ENCODE measurements around the gene USP49. TPM values are rescaled to one million over a fixed set of nuclear protein-coding genes. Genes with fewer than 3 reads are reported as not detected.

USP49 gene
- total RNA-seq, 1 experiment from 2014 or later = 10.7 TPM

DNA sequence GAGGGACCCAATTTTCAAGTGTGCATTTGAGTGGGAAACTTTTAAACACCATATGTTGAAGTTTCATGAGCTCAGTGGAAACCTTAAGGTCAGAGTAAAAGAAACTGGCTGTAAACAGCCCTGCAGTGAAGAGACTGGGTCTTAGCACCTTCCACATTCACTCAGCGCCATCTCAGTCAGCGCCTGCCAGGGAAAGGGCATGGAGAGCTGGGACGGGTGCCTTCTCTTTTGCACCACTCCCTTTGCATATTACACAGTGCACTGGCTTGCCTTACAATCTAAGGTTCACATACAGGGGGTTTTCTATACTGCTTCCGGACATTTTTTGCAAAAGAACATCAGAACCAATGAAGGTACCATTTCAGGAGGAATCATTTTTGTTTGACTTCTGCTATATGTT lies 103.2 kb downstream of the USP49 start:
- Histone ChIP-seq H3K9me2 (replicated peaks; ENCODE audit: insufficient read depth, low read length) (no peaks in the 10 kb centered on the region), H3K4me2 (ENCODE audit: low read depth, low read length, poor library complexity, severe bottlenecking) (no peak overlapping the region), H3K4me1 (ENCODE audit: low read length) (peaks cover 12% of the 10 kb centered on the region), H3K36me3 (ENCODE audit: insufficient read depth, low read length) (peaks cover 22% of the 10 kb centered on the region; the same call in 1 of the 2 replicates), H2AFZ (ENCODE audit: low read length) (no peak overlapping the region), H3K9ac (ENCODE audit: low read length) (no peak overlapping the region), H3K4me3 (ENCODE audit: low read length) (no peak overlapping the region), H4K20me1 (ENCODE audit: insufficient read depth, low read depth, low read length) (no peaks in the 10 kb centered on the region), H3K79me2 (ENCODE audit: low read length) (peaks cover 23% of the 10 kb centered on the region), H3K27ac (ENCODE audit: low read length) (no peak overlapping the region), H3K27me3 (ENCODE audit: low read length) (no peaks in the 10 kb centered on the region), H3K9me3 (ENCODE audit: low read length) (no peaks in the 10 kb centered on the region)
- no peak for DNase-seq

DNA sequence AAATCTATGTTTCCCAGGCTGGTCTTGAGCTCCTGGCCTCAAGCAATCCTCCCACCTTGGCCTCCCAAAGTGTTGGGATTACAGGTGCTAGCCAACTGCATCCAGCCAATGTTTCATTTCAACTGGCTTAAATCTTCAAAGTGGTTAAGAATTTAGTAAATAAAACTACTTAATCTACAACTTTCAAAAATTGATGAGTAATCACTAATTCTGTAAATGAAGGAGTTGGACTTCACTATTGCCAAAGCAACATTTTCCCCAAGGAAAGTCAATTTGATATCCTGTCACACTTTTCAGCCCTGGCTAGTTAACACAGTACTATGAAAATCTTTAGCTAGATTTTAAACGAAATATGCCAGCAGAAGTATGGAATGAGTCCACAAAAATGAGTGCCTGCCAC lies 103.9 kb downstream of the USP49 start:
- Histone ChIP-seq H3K79me2 (ENCODE audit: low read length) (peaks cover 23% of the 10 kb centered on the region), H3K36me3 (ENCODE audit: insufficient read depth, low read length) (peaks cover 22% of the 10 kb centered on the region; the same call in 1 of the 2 replicates), H3K27ac (ENCODE audit: low read length) (no peak overlapping the region)

GRCh38 chr6:41790045-41790444 lies 105.1 kb downstream of the USP49 start:
- Histone ChIP-seq H3K36me3 (ENCODE audit: insufficient read depth, low read length) (peaks cover 22% of the 10 kb centered on the region; the same call in 1 of the 2 replicates), H3K9ac (ENCODE audit: low read length) (no peak overlapping the region), H3K4me3 (ENCODE audit: low read length) (no peak overlapping the region), H2AFZ (ENCODE audit: low read length) (no peak overlapping the region), H3K4me2 (ENCODE audit: low read depth, low read length, poor library complexity, severe bottlenecking) (no peak overlapping the region), H3K27me3 (ENCODE audit: low read length) (no peaks in the 10 kb centered on the region), H3K79me2 (ENCODE audit: low read length) (peaks cover 23% of the 10 kb centered on the region), H3K27ac (ENCODE audit: low read length) (no peak overlapping the region), H3K9me2 (replicated peaks; ENCODE audit: insufficient read depth, low read length) (no peaks in the 10 kb centered on the region), H4K20me1 (ENCODE audit: insufficient read depth, low read depth, low read length) (peaks cover under 1% of the 10 kb centered on the region; the same call in 1 of the 2 replicates), H3K4me1 (ENCODE audit: low read length) (peaks cover 24% of the 10 kb centered on the region), H3K9me3 (ENCODE audit: low read length) (no peaks in the 10 kb centered on the region)
- no peak for DNase-seq

More for the DNA sequence above, 103.9 kb downstream of the USP49 start:
- no peaks in the 10 kb centered on the region for H4K20me1 ChIP-seq (ENCODE audit: insufficient read depth, low read depth, low read length)
- H3K4me2 ChIP-seq (ENCODE audit: low read depth, low read length, poor library complexity, severe bottlenecking) = no peak overlapping the region
- H3K4me1 ChIP-seq (ENCODE audit: low read length) = peaks cover 12% of the 10 kb centered on the region
- no peak overlapping the region for H3K9ac ChIP-seq (ENCODE audit: low read length)
- H3K9me2 ChIP-seq (replicated peaks; ENCODE audit: insufficient read depth, low read length) = no peaks in the 10 kb centered on the region
- no peak overlapping the region for H2AFZ ChIP-seq (ENCODE audit: low read length)
- no peak for DNase-seq
- H3K9me3 ChIP-seq (ENCODE audit: low read length) = no peaks in the 10 kb centered on the region
- no peak overlapping the region for H3K4me3 ChIP-seq (ENCODE audit: low read length)
- no peaks in the 10 kb centered on the region for H3K27me3 ChIP-seq (ENCODE audit: low read length)

- peaks cover 22% of the 10 kb centered on the region; the same call in 1 of the 2 replicates for H3K36me3 ChIP-seq (ENCODE audit: insufficient read depth, low read length)
- no peaks in the 10 kb centered on the region for H3K27me3 ChIP-seq (ENCODE audit: low read length)
- H3K27ac ChIP-seq (ENCODE audit: low read length) = no peak overlapping the region
- H3K9me3 ChIP-seq (ENCODE audit: low read length) = no peaks in the 10 kb centered on the region
- H3K4me3 ChIP-seq (ENCODE audit: low read length) = peak overlapping the region; percentile 81; the same call in 1 of the 2 replicates
- H2AFZ ChIP-seq (ENCODE audit: low read length) = no peak overlapping the region
- no peak for DNase-seq
- H3K79me2 ChIP-seq (ENCODE audit: low read length) = peaks cover 23% of the 10 kb centered on the region
- H4K20me1 ChIP-seq (ENCODE audit: insufficient read depth, low read depth, low read length) = peaks cover 5% of the 10 kb centered on the region; the same call in 1 of the 2 replicates
- peak overlapping the region; percentile 68 for H3K4me2 ChIP-seq (ENCODE audit: low read depth, low read length, poor library complexity, severe bottlenecking)
- peaks cover 31% of the 10 kb centered on the region for H3K4me1 ChIP-seq (ENCODE audit: low read length)
- H3K9ac ChIP-seq (ENCODE audit: low read length) = peak overlapping the region; percentile 10; the same call in 1 of the 2 replicates
- no peaks in the 10 kb centered on the region for H3K9me2 ChIP-seq (replicated peaks; ENCODE audit: insufficient read depth, low read length)
Measured at GRCh38 chr6:41789390-41789724, 105.8 kb downstream of the USP49 start.

DNA sequence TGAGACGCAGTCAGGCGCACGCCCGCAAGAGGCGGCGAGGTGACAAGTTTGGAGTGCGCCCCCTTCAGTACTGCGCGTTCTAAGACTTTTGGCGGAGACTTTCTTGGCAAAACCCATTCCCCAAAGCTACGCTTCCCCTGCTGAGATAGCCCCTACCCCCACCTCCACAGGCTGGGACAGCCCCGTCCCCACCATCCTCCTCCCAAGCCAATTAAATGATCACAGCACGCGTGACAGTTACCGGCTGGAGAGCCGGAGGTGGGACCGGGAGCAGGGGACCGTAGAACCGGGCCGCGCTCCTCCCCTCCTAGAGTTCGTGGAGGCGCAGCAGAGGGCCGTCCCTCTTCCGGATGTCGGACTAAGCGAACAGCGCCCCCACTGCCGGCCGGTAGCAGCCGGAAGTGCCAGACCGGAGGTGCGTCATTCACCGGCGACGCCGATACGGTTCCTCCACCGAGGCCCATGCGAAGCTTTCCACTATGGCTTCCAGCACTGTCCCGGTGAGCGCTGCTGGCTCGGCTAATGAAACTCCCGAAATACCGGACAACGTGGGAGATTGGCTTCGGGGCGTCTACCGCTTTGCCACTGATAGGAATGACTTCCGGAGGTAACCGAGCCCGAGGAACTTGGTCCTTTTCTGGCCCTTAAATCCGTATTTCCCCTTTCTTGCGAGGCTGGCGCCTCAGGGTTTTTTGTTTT lies 107.8 kb downstream of the USP49 start, which contains the start of gene TOMM6:
TSS of gene TOMM6 (plus strand) at position 476 of the 699 bp plus-strand sequence. CDS start at position 480, 4 bp downstream.
- H3K9me2 ChIP-seq (replicated peaks; ENCODE audit: insufficient read depth, low read length) = no peaks in the 10 kb centered on the region
- H3K36me3 ChIP-seq (ENCODE audit: insufficient read depth, low read length) = peaks cover 22% of the 10 kb centered on the region; the same call in 1 of the 2 replicates
- peak within 1 kb of the TSS; percentile 68 for H3K4me2 ChIP-seq (ENCODE audit: low read depth, low read length, poor library complexity, severe bottlenecking)
- peak within 1 kb of the TSS; percentile 89 for H3K9ac ChIP-seq (ENCODE audit: low read length)
- peak within 1 kb of the TSS; percentile 80 for H3K27ac ChIP-seq (ENCODE audit: low read length)
- H2AFZ ChIP-seq (ENCODE audit: low read length) = peak within 1 kb of the TSS; percentile 69; the same call in 1 of the 2 replicates
- DNase-seq = peak; percentile 99
- peak within 1 kb of the TSS; percentile 81 for H3K4me3 ChIP-seq (ENCODE audit: low read length)
- peaks cover 5% of the 10 kb centered on the region; the same call in 1 of the 2 replicates for H4K20me1 ChIP-seq (ENCODE audit: insufficient read depth, low read depth, low read length)
- H3K4me1 ChIP-seq (ENCODE audit: low read length) = peaks cover 33% of the 10 kb centered on the region
- no peaks in the 10 kb centered on the region for H3K27me3 ChIP-seq (ENCODE audit: low read length)
- H3K79me2 ChIP-seq (ENCODE audit: low read length) = peaks cover 23% of the 10 kb centered on the region
- H3K9me3 ChIP-seq (ENCODE audit: low read length) = no peaks in the 10 kb centered on the region

- peak; percentile 95 for DNase-seq
- peak overlapping the region; percentile 89 for H3K9ac ChIP-seq (ENCODE audit: low read length)
- peak overlapping the region; percentile 81 for H3K4me3 ChIP-seq (ENCODE audit: low read length)
- peak overlapping the region; percentile 80 for H3K27ac ChIP-seq (ENCODE audit: low read length)
- H3K4me2 ChIP-seq (ENCODE audit: low read depth, low read length, poor library complexity, severe bottlenecking) = peak overlapping the region; percentile 68
- H3K9me3 ChIP-seq (ENCODE audit: low read length) = no peaks in the 10 kb centered on the region
- peak overlapping the region; percentile 69; the same call in 1 of the 2 replicates for H2AFZ ChIP-seq (ENCODE audit: low read length)
- no peaks in the 10 kb centered on the region for H3K9me2 ChIP-seq (replicated peaks; ENCODE audit: insufficient read depth, low read length)
- no peaks in the 10 kb centered on the region for H3K27me3 ChIP-seq (ENCODE audit: low read length)
- peaks cover 33% of the 10 kb centered on the region for H3K4me1 ChIP-seq (ENCODE audit: low read length)
- H3K79me2 ChIP-seq (ENCODE audit: low read length) = peaks cover 23% of the 10 kb centered on the region
- H3K36me3 ChIP-seq (ENCODE audit: insufficient read depth, low read length) = peaks cover 22% of the 10 kb centered on the region; the same call in 1 of the 2 replicates
- H4K20me1 ChIP-seq (ENCODE audit: insufficient read depth, low read depth, low read length) = peaks cover 5% of the 10 kb centered on the region; the same call in 1 of the 2 replicates
Measured at GRCh38 chr6:41786451-41787218, 108.5 kb downstream of the USP49 start.

- H2AFZ ChIP-seq (ENCODE audit: low read length) = 0 out of 2 replicates have a peak overlapping the region, but pooled peaks have one; percentile 16
Measured at GRCh38 chr6:41785689-41786450, 109.3 kb downstream of the USP49 start.

More at GRCh38 chr6:41785689-41786450, 109.3 kb downstream of the USP49 start:
- H3K27me3 ChIP-seq (ENCODE audit: low read length) = no peaks in the 10 kb centered on the region
- H3K36me3 ChIP-seq (ENCODE audit: insufficient read depth, low read length) = peaks cover 21% of the 10 kb centered on the region; the same call in 1 of the 2 replicates
- no peaks in the 10 kb centered on the region for H3K9me2 ChIP-seq (replicated peaks; ENCODE audit: insufficient read depth, low read length)
- DNase-seq = no peak
- H3K9ac ChIP-seq (ENCODE audit: low read length) = peak overlapping the region; percentile 89
- peaks cover 23% of the 10 kb centered on the region for H3K79me2 ChIP-seq (ENCODE audit: low read length)
- H3K27ac ChIP-seq (ENCODE audit: low read length) = no peak overlapping the region
- no peaks in the 10 kb centered on the region for H3K9me3 ChIP-seq (ENCODE audit: low read length)
- peak overlapping the region; percentile 68 for H3K4me2 ChIP-seq (ENCODE audit: low read depth, low read length, poor library complexity, severe bottlenecking)
- peak overlapping the region; percentile 81 for H3K4me3 ChIP-seq (ENCODE audit: low read length)
- H3K4me1 ChIP-seq (ENCODE audit: low read length) = peaks cover 41% of the 10 kb centered on the region
- peaks cover 5% of the 10 kb centered on the region; the same call in 1 of the 2 replicates for H4K20me1 ChIP-seq (ENCODE audit: insufficient read depth, low read depth, low read length)

Measured in Karpas-422 (cell line).